Gastroesophageal sphincter (tissue), 4 donors: ENCODE measurements around the gene BTBD16. TPM values are rescaled to one million over a fixed set of nuclear protein-coding genes. Genes with fewer than 3 reads are reported as not detected.
A peak's percentile ranks its signal among the peaks of the same experiment; 100 is the strongest.

Source experiments
- ATAC-seq: fragments of 150-250 bp; one replicate; pipeline ENCODE4 v1.9.1; 2016; ENCODE audit warnings: mild to moderate bottlenecking, moderate library complexity
- H3K27ac ChIP-seq, 4 donors: fragments of 200-600 bp; sonication (generic) in 3 of 4; 1 replicate in 3 of 4; 2 replicates in 1 of 4; pipeline ENCODE4 v1.5.1; 2016 to 2019
- H3K27me3 ChIP-seq: fragments of 200-600 bp; sonication (generic); one replicate; pipeline ENCODE4 v1.5.1; 2019
- H3K36me3 ChIP-seq, 2 donors: fragments of 200-600 bp; sonication (generic); one replicate each; pipeline ENCODE4 v1.5.1; 2019; ENCODE audit warnings: control low read depth in 1 of 2
- H3K4me1 ChIP-seq, 3 donors: fragments of 200-600 bp; sonication (generic); 1 replicate in 2 of 3; 2 replicates in 1 of 3; pipeline ENCODE4 v1.5.1; 2016 to 2019; ENCODE audit warnings: control low read depth in 2 of 3
- H3K4me3 ChIP-seq, 2 donors: fragments of 200-600 bp; sonication (generic); one replicate each; pipeline ENCODE4 v1.5.1; 2019; ENCODE audit warnings: mild to moderate bottlenecking in 1 of 2, moderate library complexity in 1 of 2
- H3K9me3 ChIP-seq, 3 donors: fragments of 200-600 bp; sonication (generic); one replicate each; pipeline ENCODE4 v1.5.1; 2017 to 2019; ENCODE audit warnings: control low read depth in 2 of 3
- EP300 ChIP-seq: sonication (generic); formaldehyde crosslinking; IDR thresholded peaks from one replicate; pipeline ENCODE4 v1.6.1; 2017; ENCODE audit warnings: antibody characterized with exemption, mild to moderate bottlenecking
- POLR2A ChIP-seq, 2 donors: fragments of 450-650 bp; IDR thresholded peaks; one replicate each; pipeline ENCODE4 v1.6.1; 2017; ENCODE audit warnings: antibody characterized with exemption in 2 of 2, mild to moderate bottlenecking in 2 of 2, moderate library complexity in 1 of 2
- POLR2AphosphoS5 ChIP-seq: sonication (generic); formaldehyde crosslinking; IDR thresholded peaks from one replicate; pipeline ENCODE4 v1.6.1; 2017; ENCODE audit warnings: antibody characterized with exemption
- WGBS, 2 donors: methylation state at CpG; one replicate each; pipeline ENCODE4 v1.1.5; 2018; ENCODE audit warnings: low coverage in 1 of 2; 5-methylcytosine and 5-hydroxymethylcytosine counted together
- total RNA-seq, 4 donors: library from RNA; depleted of rRNA; stranded (reverse); fragments of >200 nt; gene quantifications; one replicate each; pipeline ENCODE4 v1.1.0, GENCODE V29; 2016
- TF ChIP-seq, protein P1 (sequence below), 4 experiments: fragments of 200-600 bp in 2 of 4; fragments of 450-650 bp in 2 of 4; sonication (generic) in 1 of 4; IDR thresholded peaks; one replicate each; pipeline ENCODE4 v1.5.1; 2017 to 2019; ENCODE audit warnings: antibody characterized with exemption in 4 of 4, mild to moderate bottlenecking in 2 of 4, moderate library complexity in 2 of 4

The BTBD16 gene
- total RNA-seq, 4 donors from 2014 or later, result not detected

DNA sequence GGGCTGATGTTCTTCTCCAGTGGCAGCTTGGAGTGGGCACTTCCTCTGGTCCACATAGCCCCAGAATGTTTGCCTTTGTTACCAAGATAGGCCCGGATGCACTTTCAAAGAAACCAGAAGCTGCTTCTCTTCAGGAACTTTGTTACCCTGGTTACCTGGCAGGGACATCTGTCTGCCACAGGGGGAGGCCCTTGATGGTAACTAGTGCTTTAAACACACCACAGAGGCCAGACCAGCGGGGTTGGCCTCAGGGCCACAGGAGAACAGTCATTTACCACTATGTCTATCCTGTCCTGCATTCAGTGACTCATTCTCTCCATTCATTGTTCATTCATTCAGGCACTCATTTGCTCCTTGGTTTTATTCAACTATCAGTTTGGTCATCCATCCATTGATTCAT, 91.5 kb downstream of the BTBD16 start:
- Histone ChIP-seq H3K27me3 (no peaks in the 10 kb centered on the region), H3K9me3 (no peaks in the 10 kb centered on the region), H3K36me3 (no peaks in the 10 kb centered on the region), H3K27ac (no peak overlapping the region), H3K4me3 (no peak overlapping the region), H3K4me1 (peaks cover 0 to 20% (median 0%) of the 10 kb centered on the region in 3 donors)
- ATAC-seq, result no peak
- WGBS, 2 donors, result 0 to 71% methylated on average over 1 of the region's 2 CpGs
- no peak for TF ChIP-seq EP300
- TF ChIP-seq POLR2A (IDR thresholded peaks at IDR 0.05), result no peak
- TF ChIP-seq, protein P1, sequence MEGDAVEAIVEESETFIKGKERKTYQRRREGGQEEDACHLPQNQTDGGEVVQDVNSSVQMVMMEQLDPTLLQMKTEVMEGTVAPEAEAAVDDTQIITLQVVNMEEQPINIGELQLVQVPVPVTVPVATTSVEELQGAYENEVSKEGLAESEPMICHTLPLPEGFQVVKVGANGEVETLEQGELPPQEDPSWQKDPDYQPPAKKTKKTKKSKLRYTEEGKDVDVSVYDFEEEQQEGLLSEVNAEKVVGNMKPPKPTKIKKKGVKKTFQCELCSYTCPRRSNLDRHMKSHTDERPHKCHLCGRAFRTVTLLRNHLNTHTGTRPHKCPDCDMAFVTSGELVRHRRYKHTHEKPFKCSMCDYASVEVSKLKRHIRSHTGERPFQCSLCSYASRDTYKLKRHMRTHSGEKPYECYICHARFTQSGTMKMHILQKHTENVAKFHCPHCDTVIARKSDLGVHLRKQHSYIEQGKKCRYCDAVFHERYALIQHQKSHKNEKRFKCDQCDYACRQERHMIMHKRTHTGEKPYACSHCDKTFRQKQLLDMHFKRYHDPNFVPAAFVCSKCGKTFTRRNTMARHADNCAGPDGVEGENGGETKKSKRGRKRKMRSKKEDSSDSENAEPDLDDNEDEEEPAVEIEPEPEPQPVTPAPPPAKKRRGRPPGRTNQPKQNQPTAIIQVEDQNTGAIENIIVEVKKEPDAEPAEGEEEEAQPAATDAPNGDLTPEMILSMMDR (IDR thresholded peaks at IDR 0.05), result no peak
- no peak for TF ChIP-seq POLR2AphosphoS5

DNA sequence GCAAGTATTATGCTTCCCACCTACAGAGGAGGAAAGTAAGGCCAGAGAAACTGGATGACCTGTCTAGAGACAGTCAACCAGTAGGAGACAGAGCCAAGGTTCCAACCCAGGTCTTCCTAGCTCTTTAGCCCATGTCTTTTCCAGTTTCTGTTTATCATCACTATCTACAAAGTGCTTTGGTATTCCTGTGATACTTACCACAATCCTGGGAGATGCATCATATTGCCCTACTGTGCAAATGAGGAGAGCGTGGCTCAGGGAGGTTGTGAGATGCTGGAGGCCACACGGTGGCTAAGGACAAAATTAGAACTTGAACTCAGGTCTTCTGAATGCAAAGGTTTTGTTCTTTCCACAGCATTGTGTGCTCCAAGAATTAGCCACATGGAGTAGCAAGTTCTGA, 92.2 kb downstream of the BTBD16 start:
- Histone ChIP-seq H3K27me3 (no peaks in the 10 kb centered on the region), H3K4me3 (no peak overlapping the region), H3K27ac (no peak overlapping the region), H3K9me3 (no peaks in the 10 kb centered on the region), H3K36me3 (no peaks in the 10 kb centered on the region), H3K4me1 (peaks cover 0 to 20% (median 0%) of the 10 kb centered on the region in 3 donors)
- ATAC-seq, result no peak
- WGBS, 2 donors, result 71 to 94% methylated on average over 2 of the region's 2 CpGs
- TF ChIP-seq POLR2A (IDR thresholded peaks at IDR 0.05) (no peak), POLR2AphosphoS5 (no peak), EP300 (no peak)
- TF ChIP-seq, protein P1 (IDR thresholded peaks at IDR 0.05), result no peak

- 33% methylated on average over 1 of the region's 6 CpGs; no CpG with 5 or more reads in 1 of the 2 donors for WGBS, 2 donors
- peak overlapping the region in 3 of 4 donors; percentile 38 to 58 (median 46) for H3K27ac ChIP-seq
- no peaks in the 10 kb centered on the region for H3K27me3 ChIP-seq
Observed at GRCh38 chr10:122363722-122364463, 92.8 kb downstream of the BTBD16 start.

DNA sequence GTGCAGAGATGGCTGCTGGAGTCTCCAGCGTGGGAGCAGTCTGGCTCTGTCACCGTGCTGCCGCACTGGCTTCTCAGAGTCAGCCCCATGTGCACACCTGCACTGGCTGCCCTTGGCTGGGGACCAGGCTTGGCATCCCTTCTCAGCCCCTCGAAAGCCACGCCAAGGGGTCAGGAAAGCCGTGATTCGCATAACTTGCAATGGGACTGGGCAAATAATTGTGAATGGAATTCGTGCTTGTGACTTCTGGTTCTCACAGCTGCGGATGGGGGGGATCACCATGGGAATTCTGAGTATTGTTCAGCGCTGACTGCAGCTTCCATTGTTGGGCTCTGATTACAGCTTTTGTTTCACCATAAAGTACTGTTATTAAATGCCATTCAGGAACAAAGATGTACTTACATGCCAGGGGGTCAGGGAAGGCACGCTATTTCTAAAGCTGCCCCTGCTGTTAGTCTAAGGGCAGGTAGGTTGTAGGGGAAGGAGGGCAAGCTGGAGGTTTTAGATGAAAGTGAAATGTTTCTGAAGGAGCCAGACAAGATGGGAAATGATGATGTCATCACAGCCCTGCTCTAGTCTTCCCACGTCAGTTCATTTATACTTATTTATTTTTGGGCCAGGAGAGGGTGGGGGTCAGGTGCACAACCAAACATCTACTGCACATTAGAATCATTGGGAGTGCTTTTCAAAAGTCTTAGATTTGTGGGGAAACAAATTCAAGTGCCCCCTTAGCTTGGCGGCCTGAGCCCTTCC, 97.6 kb downstream of the BTBD16 start:
- Histone ChIP-seq H3K27me3 (no peaks in the 10 kb centered on the region), H3K4me3 (no peak overlapping the region), H3K36me3 (no peaks in the 10 kb centered on the region), H3K4me1 (peaks cover 3 to 51% (median 17%) of the 10 kb centered on the region in 3 donors), H3K9me3 (no peaks in the 10 kb centered on the region), H3K27ac (no peak overlapping the region)
- no peak for ATAC-seq
- WGBS, 2 donors, result 76 to 92% methylated on average over 4 to 10 of the region's 13 CpGs
- no peak for TF ChIP-seq POLR2A (IDR thresholded peaks at IDR 0.05)
- TF ChIP-seq EP300, result no peak
- TF ChIP-seq, protein P1 (IDR thresholded peaks at IDR 0.05), result no peak
- no peak for TF ChIP-seq POLR2AphosphoS5

More at GRCh38 chr10:122363722-122364463, 92.8 kb downstream of the BTBD16 start:
- no peak overlapping the region for H3K4me3 ChIP-seq
- no peak for TF ChIP-seq POLR2AphosphoS5
- no peak for TF ChIP-seq EP300
- TF ChIP-seq, protein P1 (IDR thresholded peaks at IDR 0.05), result no peak
- TF ChIP-seq POLR2A (IDR thresholded peaks at IDR 0.05), result no peak
- peak; percentile 55 for ATAC-seq
- H3K36me3 ChIP-seq, result no peaks in the 10 kb centered on the region
- peaks cover 0 to 20% (median 0%) of the 10 kb centered on the region in 3 donors for H3K4me1 ChIP-seq
- no peaks in the 10 kb centered on the region for H3K9me3 ChIP-seq
